Measurements from ENCODE around the gene KCNMB2. TPM values are rescaled to one million over a fixed set of nuclear protein-coding genes. Genes with fewer than 3 reads are reported as not detected.

KCNMB2 gene
- total RNA-seq, 3 donors from 2014 or later, result 0.19 to 1.3 TPM; not detected in 1

DNA sequence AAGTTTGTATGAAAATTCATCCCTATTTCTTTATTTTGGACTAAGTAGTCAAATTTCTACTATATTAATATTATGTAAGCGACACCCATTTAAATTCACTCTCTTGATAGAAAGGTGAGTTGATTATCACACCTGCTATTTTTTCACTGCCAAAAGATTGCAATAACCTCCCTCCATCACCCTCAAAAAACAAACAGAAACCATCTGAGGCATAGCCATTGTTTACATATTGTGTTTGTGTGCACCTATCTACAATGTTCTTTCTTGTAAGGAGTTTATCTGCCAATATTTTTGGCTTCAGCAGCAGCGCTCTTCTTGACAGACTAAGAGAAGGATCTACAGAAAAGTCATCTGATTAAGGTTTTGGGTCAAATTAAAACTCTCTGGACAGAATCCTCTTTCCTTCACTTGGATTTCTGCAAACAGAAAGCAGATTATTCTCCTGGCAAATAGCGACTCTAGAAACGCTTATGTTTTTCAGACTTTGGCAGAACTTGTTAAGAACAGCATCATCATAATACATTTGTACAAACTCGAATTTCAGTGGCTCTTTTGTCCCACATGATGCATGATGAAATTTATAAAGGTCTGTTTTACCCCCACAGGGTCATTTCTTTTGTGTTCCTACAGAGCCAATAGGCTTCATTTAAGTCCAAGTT lies 48.6 kb downstream of the KCNMB2 start:
- DNase-seq (no peak), ATAC-seq (no peak)
- intact Hi-C loops (cut with DNase I, micrococcal nuclease), result no loop called here
- no peaks in the 10 kb centered on the region for H3K9me3 ChIP-seq
- H3K36me3 ChIP-seq (ENCODE audit: low read depth), result no peaks in the 10 kb centered on the region
- H3K4me3 ChIP-seq, result no peak overlapping the region
- TF ChIP-seq CTCF (IDR thresholded peaks at IDR 0.05), result no peak
- H3K4me1 ChIP-seq (ENCODE audit: low read depth), result no peaks in the 10 kb centered on the region

- Histone ChIP-seq H3K4me1 (ENCODE audit: low read depth) (no peaks in the 10 kb centered on the region), H3K4me3 (no peak overlapping the region), H3K9me3 (no peaks in the 10 kb centered on the region), H3K36me3 (ENCODE audit: low read depth) (no peaks in the 10 kb centered on the region)
- ATAC-seq (no peak), DNase-seq (no peak)
- TF ChIP-seq CTCF (IDR thresholded peaks at IDR 0.05), result no peak
- intact Hi-C loops (cut with DNase I, micrococcal nuclease), result no loop called here
Observed at GRCh38 chr3:178585454-178585853, 49.2 kb downstream of the KCNMB2 start.

DNA sequence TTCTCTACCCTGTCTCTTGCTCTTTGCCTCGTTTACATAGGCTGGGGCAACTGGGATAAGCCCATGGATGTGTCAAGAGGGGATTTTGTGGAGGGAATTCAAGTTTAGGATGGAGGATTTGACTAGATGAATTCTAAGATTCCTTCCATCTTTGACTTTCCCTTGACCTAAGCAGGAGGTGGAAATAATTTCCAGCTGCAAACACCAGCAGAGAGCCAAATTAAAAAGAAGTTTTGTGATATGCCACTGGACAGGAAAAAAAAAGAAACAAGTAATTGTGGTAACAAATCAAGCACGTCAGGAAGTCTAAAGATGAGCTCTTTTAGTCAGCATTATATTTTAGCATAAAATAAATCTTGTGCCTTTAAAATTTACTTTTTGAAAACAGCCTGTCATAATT lies 49.8 kb downstream of the KCNMB2 start:
- Histone ChIP-seq H3K4me3 (no peak overlapping the region), H3K4me1 (ENCODE audit: low read depth) (no peaks in the 10 kb centered on the region), H3K36me3 (ENCODE audit: low read depth) (no peaks in the 10 kb centered on the region), H3K9me3 (no peaks in the 10 kb centered on the region)
- ATAC-seq (no peak), DNase-seq (no peak)
- intact Hi-C loops (cut with DNase I, micrococcal nuclease), result no loop called here
- no peak for TF ChIP-seq CTCF (IDR thresholded peaks at IDR 0.05)

DNA sequence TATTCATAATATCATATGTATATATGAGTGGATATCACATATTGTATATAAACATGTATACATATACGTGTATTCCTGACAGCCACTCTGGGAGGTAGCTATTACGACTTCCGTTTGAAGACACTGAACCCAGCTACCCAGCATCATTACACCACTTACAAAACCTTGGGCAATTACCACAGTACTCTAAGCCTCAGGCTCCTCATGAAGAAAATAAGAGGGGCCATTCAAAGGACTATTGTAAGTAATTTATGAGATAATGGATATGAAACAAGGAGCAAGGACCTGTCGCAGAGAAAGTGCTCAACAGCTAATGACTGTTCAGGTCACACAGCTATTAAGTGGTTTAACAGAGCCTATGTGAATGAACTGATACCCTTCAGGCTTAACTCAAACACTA lies 52.4 kb downstream of the KCNMB2 start:
- no peak for TF ChIP-seq CTCF (IDR thresholded peaks at IDR 0.05)
- no peak overlapping the region for H3K4me3 ChIP-seq
- no peaks in the 10 kb centered on the region for H3K9me3 ChIP-seq
- intact Hi-C loops (cut with DNase I, micrococcal nuclease), result no loop called here
- no peaks in the 10 kb centered on the region for H3K4me1 ChIP-seq (ENCODE audit: low read depth)
- DNase-seq (no peak), ATAC-seq (no peak)
- no peaks in the 10 kb centered on the region for H3K36me3 ChIP-seq (ENCODE audit: low read depth)

DNA sequence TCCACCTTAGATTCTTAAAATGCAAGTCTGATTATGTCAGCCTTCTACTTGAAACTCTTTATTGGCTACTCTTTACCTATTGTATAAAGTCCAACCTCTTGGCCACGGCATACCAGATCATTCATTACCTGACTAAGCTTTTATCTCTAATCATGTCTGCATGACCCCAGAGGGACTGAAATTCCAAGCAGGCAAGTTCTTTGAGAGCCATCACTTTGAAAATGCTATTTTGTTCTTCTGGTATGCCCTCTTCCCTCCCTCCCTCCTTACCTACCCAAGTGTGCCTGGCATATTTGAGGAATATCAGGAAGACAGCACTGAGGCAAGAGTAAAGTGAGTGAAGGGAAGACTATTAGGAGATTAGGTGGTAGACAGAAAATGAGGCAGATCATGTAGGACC lies 57.5 kb downstream of the KCNMB2 start:
- H3K9me3 ChIP-seq, result no peaks in the 10 kb centered on the region
- intact Hi-C loops (cut with DNase I, micrococcal nuclease), result no loop called here
- no peak for ATAC-seq
- H3K4me3 ChIP-seq, result no peak overlapping the region
- H3K4me1 ChIP-seq (ENCODE audit: low read depth), result no peaks in the 10 kb centered on the region
- no peak for DNase-seq
- no peak for TF ChIP-seq CTCF (IDR thresholded peaks at IDR 0.05)
- no peaks in the 10 kb centered on the region for H3K36me3 ChIP-seq (ENCODE audit: low read depth)

DNA sequence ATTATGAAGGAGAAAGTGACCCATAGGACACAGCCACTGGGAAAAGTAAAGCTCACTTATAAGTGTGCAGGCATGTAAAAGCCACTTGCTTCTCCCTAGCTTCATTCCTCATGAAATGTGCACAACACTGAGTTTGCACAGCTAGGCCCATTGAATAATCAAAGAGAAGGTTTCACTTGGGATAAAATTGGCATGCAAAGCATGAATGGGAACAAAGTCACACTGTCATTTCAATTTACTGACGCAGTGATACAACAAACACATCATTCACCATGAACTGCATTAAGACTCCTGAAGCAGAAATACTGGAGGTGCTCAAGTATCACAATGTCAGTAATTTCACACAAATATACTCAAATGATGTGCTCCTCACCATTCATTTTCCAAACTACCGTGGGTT lies 61.1 kb downstream of the KCNMB2 start:
- no peaks in the 10 kb centered on the region for H3K4me1 ChIP-seq (ENCODE audit: low read depth)
- no peaks in the 10 kb centered on the region for H3K9me3 ChIP-seq
- H3K36me3 ChIP-seq (ENCODE audit: low read depth), result no peaks in the 10 kb centered on the region
- intact Hi-C loops (cut with DNase I, micrococcal nuclease), result no loop called here
- DNase-seq (no peak), ATAC-seq (no peak)
- H3K4me3 ChIP-seq, result no peak overlapping the region
- no peak for TF ChIP-seq CTCF (IDR thresholded peaks at IDR 0.05)
